ENCODE results near the gene ACOT8. TPM values are rescaled to one million over a fixed set of nuclear protein-coding genes. Genes with fewer than 3 reads are reported as not detected.
A peak's percentile ranks its signal among the peaks of the same experiment; 100 is the strongest.

The ACOT8 gene
- total and polyA plus RNA-seq, 9 of the 15 experiments (the other 6 are each of a cell fraction or from before 2014, with no cell fraction given), result 8.2 to 46.7 (median 20.7) TPM

DNA sequence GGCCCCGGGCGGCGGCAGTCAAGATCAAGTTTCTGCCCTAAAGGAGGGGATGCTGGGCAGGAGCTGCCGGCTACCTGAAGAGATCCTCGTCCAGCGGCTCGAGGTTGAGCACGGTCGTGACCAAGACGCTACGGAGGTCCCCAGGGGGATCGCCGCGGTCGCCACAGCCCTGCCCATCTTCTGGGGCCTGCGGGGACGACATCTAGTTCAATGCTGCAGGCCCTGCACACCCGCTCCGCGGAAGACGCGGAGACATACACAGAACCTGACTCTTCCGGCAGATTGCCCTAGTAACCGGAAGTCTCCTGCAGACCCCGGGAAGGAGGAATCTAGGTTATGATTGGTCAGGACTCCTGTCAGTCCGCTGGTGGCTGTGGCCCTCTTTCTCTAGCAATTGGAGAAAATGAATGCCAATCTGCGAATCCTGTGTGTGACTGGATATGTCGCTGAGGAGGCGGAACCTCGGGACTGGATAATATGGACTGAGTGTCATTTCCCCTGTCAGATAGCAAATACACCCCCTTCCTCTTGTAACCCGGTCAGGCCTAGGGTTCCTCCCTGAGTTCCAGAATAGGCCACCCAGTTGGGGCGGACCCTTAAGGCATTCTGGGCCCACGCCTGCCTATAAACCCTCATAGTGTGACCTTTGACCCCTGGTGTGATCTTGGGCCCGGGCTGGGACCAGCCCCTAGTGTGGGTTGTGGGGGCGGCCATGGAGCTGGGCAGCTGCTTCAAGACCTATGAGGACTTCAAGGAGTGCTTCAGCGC is at the start of gene ACOT8, which contains the start of gene ZSWIM3 (continued):
- TF ChIP-seq JUND (IDR thresholded peaks at IDR 0.05; ENCODE audit: borderline replicate concordance, low read depth, low read length), result peak; percentile 36; the same call in 1 of the 2 replicates
- no peak for TF ChIP-seq JUND (tag; IDR thresholded peaks at IDR 0.05; ENCODE audit: borderline replicate concordance, low read depth, low read length)
- no peak for TF ChIP-seq PHTF2 (CRISPR knock-in tag; IDR thresholded peaks at IDR 0.05)
- TF ChIP-seq POU5F1 (IDR thresholded peaks at IDR 0.05; ENCODE audit: borderline replicate concordance, low read depth, low read length, partially characterized antibody), result no peak
- TF ChIP-seq TRIM24 (IDR thresholded peaks at IDR 0.05), result no peak
- TF ChIP-seq ELF1 (tag; IDR thresholded peaks at IDR 0.05), result peak; percentile 88
- TF ChIP-seq, protein P1, sequence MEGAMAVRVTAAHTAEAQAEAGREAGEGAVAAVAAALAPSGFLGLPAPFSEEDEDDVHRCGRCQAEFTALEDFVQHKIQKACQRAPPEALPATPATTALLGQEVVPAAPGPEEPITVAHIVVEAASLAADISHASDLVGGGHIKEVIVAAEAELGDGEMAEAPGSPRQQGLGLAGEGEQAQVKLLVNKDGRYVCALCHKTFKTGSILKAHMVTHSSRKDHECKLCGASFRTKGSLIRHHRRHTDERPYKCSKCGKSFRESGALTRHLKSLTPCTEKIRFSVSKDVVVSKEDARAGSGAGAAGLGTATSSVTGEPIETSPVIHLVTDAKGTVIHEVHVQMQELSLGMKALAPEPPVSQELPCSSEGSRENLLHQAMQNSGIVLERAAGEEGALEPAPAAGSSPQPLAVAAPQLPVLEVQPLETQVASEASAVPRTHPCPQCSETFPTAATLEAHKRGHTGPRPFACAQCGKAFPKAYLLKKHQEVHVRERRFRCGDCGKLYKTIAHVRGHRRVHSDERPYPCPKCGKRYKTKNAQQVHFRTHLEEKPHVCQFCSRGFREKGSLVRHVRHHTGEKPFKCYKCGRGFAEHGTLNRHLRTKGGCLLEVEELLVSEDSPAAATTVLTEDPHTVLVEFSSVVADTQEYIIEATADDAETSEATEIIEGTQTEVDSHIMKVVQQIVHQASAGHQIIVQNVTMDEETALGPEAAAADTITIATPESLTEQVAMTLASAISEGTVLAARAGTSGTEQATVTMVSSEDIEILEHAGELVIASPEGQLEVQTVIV (CRISPR knock-in tag; IDR thresholded peaks at IDR 0.05; ENCODE audit: borderline replicate concordance), result no peak
- TF ChIP-seq SRSF1 (IDR thresholded peaks at IDR 0.05; ENCODE audit: low read depth, low read length), result no peak
- no peak for TF ChIP-seq NONO (IDR thresholded peaks at IDR 0.05; ENCODE audit: low read depth in 2 of 2, low read length in 1 of 2)
- TF ChIP-seq CBX3 (IDR thresholded peaks at IDR 0.05; ENCODE audit: borderline replicate concordance in 1 of 2, low read length in 2 of 2), result no peak
- peak; percentile 70 for TF ChIP-seq CREM (IDR thresholded peaks at IDR 0.05; ENCODE audit: low read depth)
- TF ChIP-seq FOXA1 (IDR thresholded peaks at IDR 0.05; ENCODE audit: borderline replicate concordance), result no peak
- no peak for TF ChIP-seq HEY1 (CRISPR knock-in tag; IDR thresholded peaks at IDR 0.05; ENCODE audit: borderline replicate concordance)
- peak; percentile 60 for TF ChIP-seq ELF2 (CRISPR knock-in tag; IDR thresholded peaks at IDR 0.05)
- TF ChIP-seq HDAC2 (IDR thresholded peaks at IDR 0.05), result peak; percentile 32; the same call in 1 of the 2 replicates
- no peak for TF ChIP-seq ILF3 (IDR thresholded peaks at IDR 0.05; ENCODE audit: borderline replicate concordance)
- TF ChIP-seq ZNF76 (CRISPR knock-in tag; IDR thresholded peaks at IDR 0.05; ENCODE audit: borderline replicate concordance), result no peak
- TF ChIP-seq, protein P2, sequence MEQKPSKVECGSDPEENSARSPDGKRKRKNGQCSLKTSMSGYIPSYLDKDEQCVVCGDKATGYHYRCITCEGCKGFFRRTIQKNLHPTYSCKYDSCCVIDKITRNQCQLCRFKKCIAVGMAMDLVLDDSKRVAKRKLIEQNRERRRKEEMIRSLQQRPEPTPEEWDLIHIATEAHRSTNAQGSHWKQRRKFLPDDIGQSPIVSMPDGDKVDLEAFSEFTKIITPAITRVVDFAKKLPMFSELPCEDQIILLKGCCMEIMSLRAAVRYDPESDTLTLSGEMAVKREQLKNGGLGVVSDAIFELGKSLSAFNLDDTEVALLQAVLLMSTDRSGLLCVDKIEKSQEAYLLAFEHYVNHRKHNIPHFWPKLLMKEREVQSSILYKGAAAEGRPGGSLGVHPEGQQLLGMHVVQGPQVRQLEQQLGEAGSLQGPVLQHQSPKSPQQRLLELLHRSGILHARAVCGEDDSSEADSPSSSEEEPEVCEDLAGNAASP (IDR thresholded peaks at IDR 0.05), result no peak
- TF ChIP-seq RB1 (IDR thresholded peaks at IDR 0.05; ENCODE audit: low read depth), result no peak
- no peak for TF ChIP-seq HDAC6 (IDR thresholded peaks at IDR 0.05; ENCODE audit: low read depth, low read length)
- 0 out of 2 replicates have a peak, but pooled peaks have one; percentile 48 for TF ChIP-seq KLF13 (tag; IDR thresholded peaks at IDR 0.05; ENCODE audit: borderline replicate concordance, low read depth)

Measured in K562 (cell line).